ENCODE measurements around the gene OLFM1.

- TF ChIP-seq, protein P1, sequence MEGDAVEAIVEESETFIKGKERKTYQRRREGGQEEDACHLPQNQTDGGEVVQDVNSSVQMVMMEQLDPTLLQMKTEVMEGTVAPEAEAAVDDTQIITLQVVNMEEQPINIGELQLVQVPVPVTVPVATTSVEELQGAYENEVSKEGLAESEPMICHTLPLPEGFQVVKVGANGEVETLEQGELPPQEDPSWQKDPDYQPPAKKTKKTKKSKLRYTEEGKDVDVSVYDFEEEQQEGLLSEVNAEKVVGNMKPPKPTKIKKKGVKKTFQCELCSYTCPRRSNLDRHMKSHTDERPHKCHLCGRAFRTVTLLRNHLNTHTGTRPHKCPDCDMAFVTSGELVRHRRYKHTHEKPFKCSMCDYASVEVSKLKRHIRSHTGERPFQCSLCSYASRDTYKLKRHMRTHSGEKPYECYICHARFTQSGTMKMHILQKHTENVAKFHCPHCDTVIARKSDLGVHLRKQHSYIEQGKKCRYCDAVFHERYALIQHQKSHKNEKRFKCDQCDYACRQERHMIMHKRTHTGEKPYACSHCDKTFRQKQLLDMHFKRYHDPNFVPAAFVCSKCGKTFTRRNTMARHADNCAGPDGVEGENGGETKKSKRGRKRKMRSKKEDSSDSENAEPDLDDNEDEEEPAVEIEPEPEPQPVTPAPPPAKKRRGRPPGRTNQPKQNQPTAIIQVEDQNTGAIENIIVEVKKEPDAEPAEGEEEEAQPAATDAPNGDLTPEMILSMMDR (IDR thresholded peaks at IDR 0.05), result no peak
- TF ChIP-seq EP300 (IDR thresholded peaks at IDR 0.05) (no peak), POLR2A (IDR thresholded peaks at IDR 0.05) (no peak), POLR2AphosphoS5 (IDR thresholded peaks at IDR 0.05) (no peak)
These were observed 66.7 kb downstream of the OLFM1 start for GRCh38 chr9:135154050-135154615.
